ENCODE data around the gene DDX3X. TPM values are rescaled to one million over a fixed set of nuclear protein-coding genes. Genes with fewer than 3 reads are reported as not detected.

DDX3X gene
- total and polyA plus RNA-seq, 9 of the 15 experiments (the other 6 are each of a cell fraction or from before 2014, with no cell fraction given), result 51.3 to 232 (median 138) TPM

DNA sequence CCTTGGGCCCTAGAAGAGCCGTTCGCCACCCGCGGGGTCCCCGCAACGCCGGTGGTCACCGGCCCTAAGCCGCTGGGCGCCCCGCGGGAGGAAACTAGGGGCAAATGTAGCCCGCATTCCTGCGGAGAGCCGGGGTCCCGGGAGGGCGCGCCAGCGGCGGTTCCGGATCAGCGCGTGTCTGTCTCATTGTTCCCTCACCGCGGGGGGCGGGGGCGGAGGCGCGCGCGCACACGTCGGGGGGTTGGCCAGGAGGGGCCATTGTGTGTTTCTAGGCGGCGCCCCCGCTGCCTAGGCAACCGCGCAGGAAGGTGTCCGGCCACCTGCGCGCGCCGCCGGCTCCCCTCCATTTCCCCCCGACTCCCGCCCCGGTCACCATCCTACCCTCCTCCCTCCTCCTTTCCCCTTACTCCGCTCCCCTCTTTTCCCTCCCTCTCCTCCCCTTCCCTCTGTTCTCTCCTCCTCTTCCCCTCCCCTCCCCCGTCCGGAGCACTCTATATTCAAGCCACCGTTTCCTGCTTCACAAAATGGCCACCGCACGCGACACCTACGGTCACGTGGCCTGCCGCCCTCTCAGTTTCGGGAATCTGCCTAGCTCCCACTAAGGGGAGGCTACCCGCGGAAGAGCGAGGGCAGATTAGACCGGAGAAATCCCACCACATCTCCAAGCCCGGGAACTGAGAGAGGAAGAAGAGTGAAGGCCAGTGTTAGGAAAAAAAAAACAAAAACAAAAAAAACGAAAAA is 789 bp upstream of the DDX3X start (continued):
- TF ChIP-seq, protein P1, sequence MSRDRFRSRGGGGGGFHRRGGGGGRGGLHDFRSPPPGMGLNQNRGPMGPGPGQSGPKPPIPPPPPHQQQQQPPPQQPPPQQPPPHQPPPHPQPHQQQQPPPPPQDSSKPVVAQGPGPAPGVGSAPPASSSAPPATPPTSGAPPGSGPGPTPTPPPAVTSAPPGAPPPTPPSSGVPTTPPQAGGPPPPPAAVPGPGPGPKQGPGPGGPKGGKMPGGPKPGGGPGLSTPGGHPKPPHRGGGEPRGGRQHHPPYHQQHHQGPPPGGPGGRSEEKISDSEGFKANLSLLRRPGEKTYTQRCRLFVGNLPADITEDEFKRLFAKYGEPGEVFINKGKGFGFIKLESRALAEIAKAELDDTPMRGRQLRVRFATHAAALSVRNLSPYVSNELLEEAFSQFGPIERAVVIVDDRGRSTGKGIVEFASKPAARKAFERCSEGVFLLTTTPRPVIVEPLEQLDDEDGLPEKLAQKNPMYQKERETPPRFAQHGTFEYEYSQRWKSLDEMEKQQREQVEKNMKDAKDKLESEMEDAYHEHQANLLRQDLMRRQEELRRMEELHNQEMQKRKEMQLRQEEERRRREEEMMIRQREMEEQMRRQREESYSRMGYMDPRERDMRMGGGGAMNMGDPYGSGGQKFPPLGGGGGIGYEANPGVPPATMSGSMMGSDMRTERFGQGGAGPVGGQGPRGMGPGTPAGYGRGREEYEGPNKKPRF (IDR thresholded peaks at IDR 0.05; ENCODE audit: low read depth, low read length), result no peak
- TF ChIP-seq SP2 (IDR thresholded peaks at IDR 0.05; ENCODE audit: extremely low read depth, low read depth, low read length, poor library complexity, severe bottlenecking) (no peak), PTTG1 (tag; IDR thresholded peaks at IDR 0.05; ENCODE audit: low read depth) (no peak), ZNF133 (CRISPR knock-in tag; IDR thresholded peaks at IDR 0.05) (no peak), FOXJ3 (CRISPR knock-in tag; IDR thresholded peaks at IDR 0.05) (peak; percentile 54), ZFP30 (CRISPR knock-in tag; IDR thresholded peaks at IDR 0.05; ENCODE audit: borderline replicate concordance) (no peak), TAF15 (IDR thresholded peaks at IDR 0.05; ENCODE audit: low read depth, low read length) (no peak), FUS (optimal IDR thresholded peaks at IDR 0.05; ENCODE audit: low read depth, low read length) (no peak), ZKSCAN1 (IDR thresholded peaks at IDR 0.05; ENCODE audit: low read depth, low read length) (no peak), PHF20 (IDR thresholded peaks at IDR 0.05; ENCODE audit: partially characterized antibody) (peak; percentile 46), FOXK2 (conservative IDR thresholded peaks at IDR 0.05 in 1 of 2, IDR thresholded peaks at IDR 0.05 in 1 of 2; ENCODE audit: low read depth in 2 of 2) (peak; percentile 69 to 73; a peak in 3 of 4 replicates), STAT5A (IDR thresholded peaks at IDR 0.05; ENCODE audit: borderline replicate concordance, low read length) (no peak), SP1 (CRISPR knock-in tag; IDR thresholded peaks at IDR 0.05) (no peak), HNRNPK (IDR thresholded peaks at IDR 0.05; ENCODE audit: low read depth, low read length, poor library complexity, severe bottlenecking) (peak; percentile 73), NCOA2 (IDR thresholded peaks at IDR 0.05; ENCODE audit: partially characterized antibody in 2 of 2) (no peak), ZNF507 (tag; conservative IDR thresholded peaks at IDR 0.05) (no peak), NONO (IDR thresholded peaks at IDR 0.05; ENCODE audit: low read depth in 2 of 2, low read length in 1 of 2) (0 out of 4 replicates have a peak, but pooled peaks of 1 of the 2 experiments have one; percentile 26), TCF3 (CRISPR knock-in tag; IDR thresholded peaks at IDR 0.05) (no peak), ZNF3 (CRISPR knock-in tag; IDR thresholded peaks at IDR 0.05) (no peak), ZNF444 (CRISPR knock-in tag; IDR thresholded peaks at IDR 0.05) (no peak)
- TF ChIP-seq, protein P2, sequence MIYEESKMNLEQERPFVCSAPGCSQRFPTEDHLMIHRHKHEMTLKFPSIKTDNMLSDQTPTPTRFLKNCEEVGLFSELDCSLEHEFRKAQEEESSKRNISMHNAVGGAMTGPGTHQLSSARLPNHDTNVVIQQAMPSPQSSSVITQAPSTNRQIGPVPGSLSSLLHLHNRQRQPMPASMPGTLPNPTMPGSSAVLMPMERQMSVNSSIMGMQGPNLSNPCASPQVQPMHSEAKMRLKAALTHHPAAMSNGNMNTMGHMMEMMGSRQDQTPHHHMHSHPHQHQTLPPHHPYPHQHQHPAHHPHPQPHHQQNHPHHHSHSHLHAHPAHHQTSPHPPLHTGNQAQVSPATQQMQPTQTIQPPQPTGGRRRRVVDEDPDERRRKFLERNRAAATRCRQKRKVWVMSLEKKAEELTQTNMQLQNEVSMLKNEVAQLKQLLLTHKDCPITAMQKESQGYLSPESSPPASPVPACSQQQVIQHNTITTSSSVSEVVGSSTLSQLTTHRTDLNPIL (CRISPR knock-in tag; IDR thresholded peaks at IDR 0.05), result no peak
